ENCODE measurements around the gene ZSCAN22. TPM values are rescaled to one million over a fixed set of nuclear protein-coding genes. Genes with fewer than 3 reads are reported as not detected.

The ZSCAN22 gene
- total and polyA plus RNA-seq, 2 of the 4 experiments (the other 2 are of a cell fraction): 2.2 to 2.5 TPM

GRCh38 chr19:58304255-58304654, 22.5 kb upstream of the ZSCAN22 start:
- Histone ChIP-seq H3K56ac (ENCODE audit: extremely low read depth, insufficient read depth, low read length) (no peak overlapping the region), H2BK5ac (ENCODE audit: low read depth, low read length, poor library complexity, severe bottlenecking) (no peak overlapping the region), H3K4me3 (ENCODE audit: insufficient read depth, low read depth, low read length) (no peak overlapping the region), H4K8ac (ENCODE audit: low read depth in 2 of 2, low read length in 2 of 2) (peak overlapping the region in 1 of 2 experiments; percentile 32; a peak in 1 of 4 replicates), H4K91ac (ENCODE audit: insufficient read depth, low read depth, low read length) (no peak overlapping the region), H2AK9ac (replicated peaks; ENCODE audit: low read depth, low read length, poor library complexity) (peak overlapping the region; percentile 51), H3K23ac (ENCODE audit: low read depth, low read length) (no peak overlapping the region), H2BK120ac (ENCODE audit: low read depth, low read length) (no peak overlapping the region), H3K9ac (ENCODE audit: low read depth, low read length) (no peak overlapping the region), H3K4ac (ENCODE audit: low read depth, low read length) (no peak overlapping the region), H3K9me3 (ENCODE audit: control insufficient read depth, insufficient read depth, low read length) (no peaks in the 10 kb centered on the region; the same call in 1 of the 2 replicates), H3K14ac (replicated peaks; ENCODE audit: low read depth, low read length) (no peak overlapping the region), H2AK5ac (ENCODE audit: low read depth, low read length) (peak overlapping the region; percentile 51; the same call in 1 of the 2 replicates), H2BK15ac (ENCODE audit: low read depth, low read length) (no peak overlapping the region), H3K4me1 (ENCODE audit: control insufficient read depth, insufficient read depth, low read length) (peaks cover 2% of the 10 kb centered on the region; the same call in 1 of the 2 replicates), H3K4me2 (ENCODE audit: low read depth, low read length) (no peak overlapping the region), H2BK20ac (ENCODE audit: low read depth, low read length) (no peak overlapping the region), H3K9me1 (ENCODE audit: insufficient read depth, low read length) (peaks cover 3% of the 10 kb centered on the region; the same call in 1 of the 2 replicates), H3K36me3 (ENCODE audit: control insufficient read depth, insufficient read depth, low read length) (peaks cover 28% of the 10 kb centered on the region), H4K5ac (ENCODE audit: low read depth, low read length) (no peak overlapping the region), H3K27ac (ENCODE audit: insufficient read depth, low read length) (no peak overlapping the region), H3K79me1 (ENCODE audit: low read depth in 1 of 2, low read length in 2 of 2) (peaks cover 39 to 61% of the 10 kb centered on the region in 2 experiments), H3K27me3 (ENCODE audit: control insufficient read depth, insufficient read depth, low read length) (no peaks in the 10 kb centered on the region), H4K20me1 (ENCODE audit: insufficient read depth, low read length) (peaks cover 4% of the 10 kb centered on the region; the same call in 1 of the 2 replicates), H2AFZ (replicated peaks; ENCODE audit: low read length, poor library complexity) (no peak overlapping the region), H3K18ac (ENCODE audit: low read depth, low read length) (no peak overlapping the region)
- ChIA-PET POLR2A (ENCODE audit: unreplicated experiment) (no interaction called here), CTCF (no interaction called here)
- dilution Hi-C loops (cut with HindIII; ENCODE audit: low sequenced_read_pairs, unreplicated experiment): no loop called here
- DNase-seq (no peak), ATAC-seq (ENCODE audit: low read depth) (no peak)
- BruUV-seq (replicated peaks): no TSS peak
- TF ChIP-seq RFX5 (IDR thresholded peaks at IDR 0.05; ENCODE audit: low read depth, low read length) (no peak), FOS (IDR thresholded peaks at IDR 0.05; ENCODE audit: low read depth, low read length) (no peak), MAFK (IDR thresholded peaks at IDR 0.05; ENCODE audit: low read depth, low read length) (no peak), NFE2L2 (IDR thresholded peaks at IDR 0.05; ENCODE audit: low read depth, low read length) (no peak), SMC3 (IDR thresholded peaks at IDR 0.05; ENCODE audit: low read depth, low read length) (no peak), POLR2A (IDR thresholded peaks at IDR 0.05; ENCODE audit: low read depth, low read length) (no peak), BHLHE40 (IDR thresholded peaks at IDR 0.05; ENCODE audit: low read depth, low read length) (no peak), ELK1 (IDR thresholded peaks at IDR 0.05; ENCODE audit: borderline replicate concordance, low read depth, low read length) (no peak), CEBPB (IDR thresholded peaks at IDR 0.05; ENCODE audit: low read depth, low read length) (no peak), MXI1 (IDR thresholded peaks at IDR 0.05; ENCODE audit: borderline replicate concordance, low read depth, low read length) (no peak), RAD21 (IDR thresholded peaks at IDR 0.05; ENCODE audit: low read length) (no peak), RCOR1 (IDR thresholded peaks at IDR 0.05; ENCODE audit: insufficient replicate concordance, low read length) (no peak)
- TF ChIP-seq, protein P1, sequence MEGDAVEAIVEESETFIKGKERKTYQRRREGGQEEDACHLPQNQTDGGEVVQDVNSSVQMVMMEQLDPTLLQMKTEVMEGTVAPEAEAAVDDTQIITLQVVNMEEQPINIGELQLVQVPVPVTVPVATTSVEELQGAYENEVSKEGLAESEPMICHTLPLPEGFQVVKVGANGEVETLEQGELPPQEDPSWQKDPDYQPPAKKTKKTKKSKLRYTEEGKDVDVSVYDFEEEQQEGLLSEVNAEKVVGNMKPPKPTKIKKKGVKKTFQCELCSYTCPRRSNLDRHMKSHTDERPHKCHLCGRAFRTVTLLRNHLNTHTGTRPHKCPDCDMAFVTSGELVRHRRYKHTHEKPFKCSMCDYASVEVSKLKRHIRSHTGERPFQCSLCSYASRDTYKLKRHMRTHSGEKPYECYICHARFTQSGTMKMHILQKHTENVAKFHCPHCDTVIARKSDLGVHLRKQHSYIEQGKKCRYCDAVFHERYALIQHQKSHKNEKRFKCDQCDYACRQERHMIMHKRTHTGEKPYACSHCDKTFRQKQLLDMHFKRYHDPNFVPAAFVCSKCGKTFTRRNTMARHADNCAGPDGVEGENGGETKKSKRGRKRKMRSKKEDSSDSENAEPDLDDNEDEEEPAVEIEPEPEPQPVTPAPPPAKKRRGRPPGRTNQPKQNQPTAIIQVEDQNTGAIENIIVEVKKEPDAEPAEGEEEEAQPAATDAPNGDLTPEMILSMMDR (conservative IDR thresholded peaks at IDR 0.05; ENCODE audit: low read depth, low read length): no peak
- intact Hi-C loops (cut with micrococcal nuclease): no loop called here
- in situ Hi-C loops (cut with MboI; ENCODE audit: low sequenced_read_pairs): no loop called here
- no CpG with 5 or more reads among the region's 7 CpGs for WGBS, 2 experiments (ENCODE audit: extremely low coverage in 2 of 2, insufficient read length in 1 of 2)
